ENCODE data around the gene PLAAT1.

DNA sequence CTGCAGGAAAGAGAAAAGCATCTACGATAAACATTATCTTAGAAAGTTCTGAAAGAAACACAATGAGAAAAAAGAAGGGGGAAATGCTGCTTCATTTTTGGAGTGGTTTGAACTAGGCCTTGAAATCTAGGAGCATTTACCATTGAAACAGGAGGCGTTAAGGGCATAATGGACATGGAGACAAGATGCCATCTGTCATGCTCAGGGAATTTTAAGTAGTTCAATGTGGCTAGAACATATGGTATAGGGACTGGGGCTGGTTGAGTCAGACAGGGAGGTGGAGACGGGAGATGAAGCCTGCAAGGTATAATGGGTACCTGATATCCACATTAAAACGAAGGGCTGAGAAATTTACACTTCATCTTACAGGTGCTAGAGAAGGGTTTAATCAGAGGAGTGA, 10.4 kb upstream of the PLAAT1 start:
- TF ChIP-seq POLR2A (IDR thresholded peaks at IDR 0.05; ENCODE audit: low read depth, low read length) (no peak), POLR2AphosphoS5 (IDR thresholded peaks at IDR 0.05; ENCODE audit: low read depth, low read length) (no peak)

Measured in GM12892 (cell line).